SK-N-SH (cell line): ENCODE results near the gene EXO5. TPM values are rescaled to one million over a fixed set of nuclear protein-coding genes. Genes with fewer than 3 reads are reported as not detected.
A peak's percentile ranks its signal among the peaks of the same experiment; 100 is the strongest.

Source experiments
- CTCF ChIA-PET: fragments of 300-600, 350-600 bp; formaldehyde crosslinking; extraction: SDS; loops from one replicate; lab custom pipeline; 2021; lab: Yijun Ruan, JAX
- POLR2A ChIA-PET: fragments of 350-600 bp; sonication (Branson Sonifier 250); formaldehyde crosslinking; extraction: SDS; loops from one replicate; lab custom pipeline; 2020; ENCODE audit warnings: antibody characterized with exemption, inconsistent platforms; lab: Yijun Ruan, JAX
- DNase-seq: peaks from one replicate; pipeline ENCODE4 v3.0.0; 2012
- H2AFZ ChIP-seq: fragments of 200-600 bp; sonication (generic); 2 replicates; pipeline ENCODE4 v1.8.1; 2016; ENCODE audit warnings: antibody characterized with exemption, mild to moderate bottlenecking, low read depth
- H3F3A ChIP-seq: fragments of 200-600 bp; sonication (generic); replicated peaks from 2 replicates; pipeline ENCODE3; 2016; ENCODE audit warnings: antibody characterized with exemption, mild to moderate bottlenecking; ENCODE audit not compliant: insufficient read depth
- H3K27ac ChIP-seq, 2 experiments: fragments of 200-500 bp in 1 of 2; fragments of 200-600 bp in 1 of 2; sonication (Bioruptor generic) in 1 of 2; sonication (generic), shearing (Covaris generic) in 1 of 2; 2 replicates each; pipeline versions ENCODE4 v1.5.1 to v1.6.1; 2014 to 2016; ENCODE audit warnings: low read depth in 2 of 2, inconsistent platforms in 1 of 2, low read length in 1 of 2, mild to moderate bottlenecking in 1 of 2, mixed read lengths in 1 of 2
- H3K27me3 ChIP-seq: fragments of 200-600 bp; sonication (generic), shearing (Covaris generic); 2 replicates; pipeline ENCODE4 v1.6.1; 2016; ENCODE audit warnings: mixed run types; ENCODE audit not compliant: insufficient read depth
- H3K36me3 ChIP-seq, 2 experiments: fragments of 200-500 bp in 1 of 2; fragments of 200-600 bp in 1 of 2; sonication (Bioruptor generic) in 1 of 2; sonication (generic) in 1 of 2; replicated peaks in 1 of 2; 2 replicates each; pipeline versions ENCODE3 to v1.5.1; 2014 to 2016; ENCODE audit warnings: low read length in 1 of 2, mild to moderate bottlenecking in 1 of 2; ENCODE audit not compliant: insufficient read depth in 2 of 2, control insufficient read depth in 1 of 2
- H3K4me1 ChIP-seq, 2 experiments: fragments of 200-500 bp in 1 of 2; fragments of 200-600 bp in 1 of 2; sonication (Bioruptor generic) in 1 of 2; sonication (generic), shearing (Covaris generic) in 1 of 2; 2 replicates each; pipeline versions ENCODE4 v1.5.1 to v1.6.1; 2014 to 2016; ENCODE audit warnings: low read depth in 1 of 2, low read length in 1 of 2, mixed run types in 1 of 2; ENCODE audit not compliant: insufficient read depth in 2 of 2, control insufficient read depth in 1 of 2
- H3K4me2 ChIP-seq: fragments of 200-600 bp; sonication (generic), shearing (Covaris generic); 2 replicates; pipeline ENCODE4 v1.6.1; 2017; ENCODE audit warnings: mixed run types
- H3K4me3 ChIP-seq, 2 experiments: fragments of 200-500 bp in 1 of 2; fragments of 200-600 bp in 1 of 2; sonication (Bioruptor generic) in 1 of 2; sonication (generic), shearing (Covaris generic) in 1 of 2; 2 replicates each; pipeline versions ENCODE4 v1.5.1 to v1.8.1; 2014 to 2016; ENCODE audit warnings: low read depth in 2 of 2, inconsistent platforms in 1 of 2, low read length in 1 of 2, mild to moderate bottlenecking in 1 of 2, mixed read lengths in 1 of 2, moderate library complexity in 1 of 2
- H3K79me2 ChIP-seq: fragments of 200-600 bp; sonication (generic); 2 replicates; pipeline ENCODE4 v1.8.1; 2017; ENCODE audit warnings: mild to moderate bottlenecking; ENCODE audit not compliant: insufficient read depth
- H3K9ac ChIP-seq: fragments of 200-600 bp; sonication (generic); 2 replicates; pipeline ENCODE4 v1.6.1; 2017; ENCODE audit warnings: mixed run types
- H3K9me2 ChIP-seq: fragments of 200-600 bp; sonication (generic); 2 replicates; pipeline ENCODE4 v1.6.1; 2017; ENCODE audit warnings: mixed run types
- H3K9me3 ChIP-seq: fragments of 200-600 bp; sonication (generic); 2 replicates; pipeline ENCODE4 v1.6.1; 2017; ENCODE audit warnings: mixed run types, mild to moderate bottlenecking, moderate library complexity
- H4K20me1 ChIP-seq: fragments of 200-600 bp; sonication (generic); 2 replicates; pipeline ENCODE4 v1.6.1; 2017; ENCODE audit warnings: mild to moderate bottlenecking, mixed run types; ENCODE audit not compliant: insufficient read depth
- CTCF ChIP-seq: fragments of 200-600 bp; sonication (generic); IDR thresholded peaks from 2 replicates; pipeline ENCODE4 v1.6.1; 2017; ENCODE audit warnings: antibody characterized with exemption, mild to moderate bottlenecking, moderate library complexity
- ELF1 ChIP-seq: IDR thresholded peaks from 2 replicates; pipeline ENCODE4 v1.4.0; 2012
- FOXJ3 ChIP-seq: sonication (generic); formaldehyde crosslinking; IDR thresholded peaks from 2 replicates; pipeline ENCODE4 v1.5.1; 2020; ENCODE audit warnings: mild to moderate bottlenecking, missing genetic modification reagents
- GABPA ChIP-seq: IDR thresholded peaks from 2 replicates; pipeline ENCODE4 v1.4.0; 2012; ENCODE audit warnings: low read depth, mild to moderate bottlenecking
- IRF3 ChIP-seq: fragments of 150-350 bp; IDR thresholded peaks from 2 replicates; pipeline ENCODE4 v1.6.1; 2016; ENCODE audit warnings: mild to moderate bottlenecking, low read depth, low read length
- JUND ChIP-seq: IDR thresholded peaks from 2 replicates; pipeline ENCODE4 v1.4.0; 2012
- MEF2A ChIP-seq: IDR thresholded peaks from 2 replicates; pipeline ENCODE4 v1.4.0; 2012; ENCODE audit warnings: low read depth, borderline replicate concordance
- MXI1 ChIP-seq: IDR thresholded peaks from 2 replicates; pipeline ENCODE4 v1.6.1; 2012; ENCODE audit warnings: mild to moderate bottlenecking, low read depth, low read length, improper control_type of control experiment
- NFIC ChIP-seq: IDR thresholded peaks from 2 replicates; pipeline ENCODE4 v1.4.0; 2012; ENCODE audit warnings: borderline replicate concordance
- RAD21 ChIP-seq: IDR thresholded peaks from 2 replicates; pipeline ENCODE4 v1.6.1; 2012; ENCODE audit warnings: mild to moderate bottlenecking, low read length
- TCF12 ChIP-seq: IDR thresholded peaks from 2 replicates; pipeline ENCODE4 v1.4.0; 2012
- USF2 ChIP-seq: fragments of 150-350 bp; IDR thresholded peaks from 2 replicates; pipeline ENCODE4 v1.6.1; 2017; ENCODE audit warnings: antibody characterized with exemption, low read length, low read depth, borderline replicate concordance
- ZBTB33 ChIP-seq: IDR thresholded peaks from 2 replicates; pipeline ENCODE4 v1.4.0; 2012; ENCODE audit warnings: low read depth, borderline replicate concordance
- WGBS: methylation state at CpG from one replicate; pipeline ENCODE4 v1.1.6; 2017; ENCODE audit warnings: low lambda C conversion rate; 5-methylcytosine and 5-hydroxymethylcytosine counted together
- polyA plus RNA-seq, 3 experiments: library from polyadenylated mRNA; depleted of rRNA; stranded (reverse); fragments of >200 nt; gene quantifications; 2 replicates each; pipeline ENCODE4 v1.2.3, GENCODE V29; 2012

The EXO5 gene
- polyA plus RNA-seq, 1 of the 3 experiments (the other 2 are of a cell fraction): 7.4 TPM

- TF ChIP-seq MXI1 (peak; percentile 75), MEF2A (no peak), ELF1 (peak; percentile 42; the same call in 1 of the 2 replicates), IRF3 (no peak), NFIC (no peak), ZBTB33 (peak; percentile 95), JUND (no peak), RAD21 (no peak), FOXJ3 (CRISPR knock-in tag) (no peak), GABPA (no peak), USF2 (no peak)
These were observed at the start of gene EXO5 (continued) for GRCh38 chr1:40508375-40509341.

- no peak overlapping the region for H3K4me2 ChIP-seq
- CTCF ChIA-PET: no interaction called here
- H3K4me1 ChIP-seq: no peaks in the 10 kb centered on the region
- H3K79me2 ChIP-seq: no peaks in the 10 kb centered on the region
- no peaks in the 10 kb centered on the region for H4K20me1 ChIP-seq
- H2AFZ ChIP-seq: no peak overlapping the region
- POLR2A ChIA-PET: no interaction called here
- H3K27ac ChIP-seq: no peak overlapping the region
- 83% methylated on average over 3 of the region's 3 CpGs for whole genome bisulfite sequencing
- H3K36me3 ChIP-seq: peaks cover 28 to 78% of the 10 kb centered on the region in 2 experiments
- no peaks in the 10 kb centered on the region for H3K9me2 ChIP-seq
- peaks cover 10% of the 10 kb centered on the region for H3F3A ChIP-seq
- no peak overlapping the region for H3K9ac ChIP-seq
- TF ChIP-seq TCF12: peak; percentile 7; the same call in 1 of the 2 replicates
- TF ChIP-seq CTCF: no peak
- peaks cover 62% of the 10 kb centered on the region for H3K9me3 ChIP-seq
- DNase-seq: no peak
- no peaks in the 10 kb centered on the region for H3K27me3 ChIP-seq
- H3K4me3 ChIP-seq: no peak overlapping the region; a peak in 1 of 4 replicates
These were observed 45.5 kb upstream of the EXO5 start for GRCh38 chr1:40462956-40463590.
